CD4-positive, alpha-beta T cell (primary cell): ENCODE results near the gene TP53TG3B. TPM values are rescaled to one million over a fixed set of nuclear protein-coding genes. Genes with fewer than 3 reads are reported as not detected.

Experiments used
- total RNA-seq, 174 experiments: library from RNA in 2 of 174; stranded (reverse) in 2 of 174; gene quantifications; one replicate each; pipeline ENCODE4 v1.2.3 and lab custom pipeline; 2021 to 2026

Gene TP53TG3B
- total RNA-seq, 2 experiments from 2014 or later, result not detected

Other genes with a start within 250 kb of the TP53TG3B start
- gene TP53TG3C, start 166.6 kb upstream of the TP53TG3B start, total RNA-seq, result not detected
- gene TP53TG3E, start 56.5 kb upstream of the TP53TG3B start, total RNA-seq, result not detected
- not detected for gene TP53TG3F, start 98.8 kb downstream of the TP53TG3B start, total RNA-seq